Activated T-cell treated with anti-CD3 and anti-CD28 coated beads, Interleukin-2, amount 50 U/mL, for 72 hours (primary cell): ENCODE data around the gene PRDM10. TPM values are rescaled to one million over a fixed set of nuclear protein-coding genes. Genes with fewer than 3 reads are reported as not detected.

ENCODE experiments used
- ATAC-seq, 2 donors: fragments of 150-1000 bp; cut with Tn5 transposase; replicated peaks in 1 of 2; 2 replicates each; pipeline ENCODE4 v1.10.0; 2021; ENCODE audit warnings: moderate library complexity in 2 of 2, mild to moderate bottlenecking in 1 of 2
- DNase-seq, 2 donors: peaks; one replicate each; pipeline ENCODE4 v3.0.0; 2021 to 2022; ENCODE audit warnings: mixed read lengths in 1 of 2
- H3K27ac Mint-ChIP-seq: one replicate; pipeline ENCODE4 v1.8.0; 2022; ENCODE audit warnings: mild to moderate bottlenecking, moderate library complexity, mixed read lengths
- H3K27me3 Mint-ChIP-seq: one replicate; pipeline ENCODE4 v1.8.0; 2022; ENCODE audit warnings: low read depth, mixed read lengths
- H3K36me3 Mint-ChIP-seq, 2 donors: one replicate each; pipeline ENCODE4 v1.8.0; 2022; ENCODE audit warnings: mixed read lengths in 2 of 2, mild to moderate bottlenecking in 1 of 2; ENCODE audit not compliant: insufficient read depth in 2 of 2
- H3K4me1 Mint-ChIP-seq: one replicate; pipeline ENCODE4 v1.8.0; 2022; ENCODE audit warnings: low read depth, mixed read lengths
- H3K4me3 Mint-ChIP-seq, 2 donors: one replicate each; pipeline ENCODE4 v1.8.0; 2022; ENCODE audit warnings: mild to moderate bottlenecking in 2 of 2, mixed read lengths in 2 of 2, moderate library complexity in 2 of 2
- H3K9me3 Mint-ChIP-seq, 2 donors: one replicate each; pipeline ENCODE4 v1.8.0; 2022; ENCODE audit warnings: mixed read lengths in 2 of 2
- total RNA-seq, 2 donors: library from RNA; stranded (reverse); gene quantifications; one replicate each; pipeline ENCODE4 v1.2.3, GENCODE V29; 2022

Gene PRDM10, protein sequence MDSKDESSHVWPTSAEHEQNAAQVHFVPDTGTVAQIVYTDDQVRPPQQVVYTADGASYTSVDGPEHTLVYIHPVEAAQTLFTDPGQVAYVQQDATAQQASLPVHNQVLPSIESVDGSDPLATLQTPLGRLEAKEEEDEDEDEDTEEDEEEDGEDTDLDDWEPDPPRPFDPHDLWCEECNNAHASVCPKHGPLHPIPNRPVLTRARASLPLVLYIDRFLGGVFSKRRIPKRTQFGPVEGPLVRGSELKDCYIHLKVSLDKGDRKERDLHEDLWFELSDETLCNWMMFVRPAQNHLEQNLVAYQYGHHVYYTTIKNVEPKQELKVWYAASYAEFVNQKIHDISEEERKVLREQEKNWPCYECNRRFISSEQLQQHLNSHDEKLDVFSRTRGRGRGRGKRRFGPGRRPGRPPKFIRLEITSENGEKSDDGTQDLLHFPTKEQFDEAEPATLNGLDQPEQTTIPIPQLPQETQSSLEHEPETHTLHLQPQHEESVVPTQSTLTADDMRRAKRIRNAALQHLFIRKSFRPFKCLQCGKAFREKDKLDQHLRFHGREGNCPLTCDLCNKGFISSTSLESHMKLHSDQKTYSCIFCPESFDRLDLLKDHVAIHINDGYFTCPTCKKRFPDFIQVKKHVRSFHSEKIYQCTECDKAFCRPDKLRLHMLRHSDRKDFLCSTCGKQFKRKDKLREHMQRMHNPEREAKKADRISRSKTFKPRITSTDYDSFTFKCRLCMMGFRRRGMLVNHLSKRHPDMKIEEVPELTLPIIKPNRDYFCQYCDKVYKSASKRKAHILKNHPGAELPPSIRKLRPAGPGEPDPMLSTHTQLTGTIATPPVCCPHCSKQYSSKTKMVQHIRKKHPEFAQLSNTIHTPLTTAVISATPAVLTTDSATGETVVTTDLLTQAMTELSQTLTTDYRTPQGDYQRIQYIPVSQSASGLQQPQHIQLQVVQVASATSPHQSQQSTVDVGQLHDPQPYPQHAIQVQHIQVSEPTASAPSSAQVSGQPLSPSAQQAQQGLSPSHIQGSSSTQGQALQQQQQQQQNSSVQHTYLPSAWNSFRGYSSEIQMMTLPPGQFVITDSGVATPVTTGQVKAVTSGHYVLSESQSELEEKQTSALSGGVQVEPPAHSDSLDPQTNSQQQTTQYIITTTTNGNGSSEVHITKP
- 1 to 10 TPM; 5.4 to 5.5 TPM for total RNA-seq

DNA sequence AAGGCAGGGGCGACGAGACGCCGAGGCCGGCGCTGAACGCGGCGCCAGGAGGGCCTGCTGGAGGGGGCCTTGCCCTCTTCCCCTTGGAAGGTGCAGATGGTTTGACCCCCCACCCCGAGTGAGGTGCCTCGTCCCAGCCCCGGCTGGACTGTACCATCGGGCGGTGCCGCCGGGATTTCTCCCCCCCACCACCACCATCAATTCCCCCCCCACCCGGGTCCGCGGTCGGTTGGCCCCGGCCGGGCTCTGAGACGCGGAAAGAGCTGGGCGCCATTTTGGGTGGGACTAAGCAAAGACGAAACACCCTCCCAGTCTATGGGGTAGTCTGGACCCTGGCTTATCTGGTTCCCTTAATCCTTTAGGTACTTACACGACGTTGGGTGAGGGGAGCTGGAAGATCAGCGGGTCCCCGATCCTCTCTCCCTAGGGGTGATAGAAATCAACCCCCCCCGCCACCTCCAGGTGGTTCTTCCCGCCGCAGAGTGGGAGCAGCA is at the start of gene PRDM10:
Gene PRDM10 (minus strand): TSS at position 484 of the 494 bp plus-strand sequence. CDS start 41,871 bp downstream, outside the sequence.
- Mint-ChIP-seq H3K4me3 (peak within 1 kb of the TSS; percentile 96 to 99), H3K27ac (peak within 1 kb of the TSS; percentile 99), H3K4me1 (peaks cover 28% of the 10 kb centered on the region), H3K27me3 (no peaks in the 10 kb centered on the region), H3K36me3 (peaks cover 2 to 5% of the 10 kb centered on the region in 2 donors), H3K9me3 (no peaks in the 10 kb centered on the region)
- peak; percentile 95 for DNase-seq
- peak; percentile 72 for ATAC-seq

DNA sequence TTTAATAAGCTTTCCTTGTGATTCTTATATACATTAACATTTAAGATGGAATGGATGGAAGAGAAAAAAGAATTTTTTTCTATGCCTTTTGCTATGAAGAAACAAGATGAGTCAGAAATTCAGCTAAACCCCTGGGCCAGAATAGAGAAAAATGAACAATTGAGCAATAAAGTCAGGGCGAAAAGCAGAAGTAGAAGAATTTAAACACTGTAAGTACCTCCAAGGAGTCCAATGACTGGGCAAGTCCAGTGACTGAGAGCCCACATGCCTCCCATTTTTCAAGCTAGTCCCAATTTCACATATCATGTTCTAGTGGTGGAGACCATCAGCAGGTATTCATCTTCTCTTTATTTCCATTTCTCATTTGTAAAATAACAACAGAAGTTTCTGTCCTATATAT is 48.4 kb upstream of the PRDM10 start:
- peaks cover 10% of the 10 kb centered on the region for H3K27me3 Mint-ChIP-seq
- H3K27ac Mint-ChIP-seq: no peak overlapping the region
- DNase-seq (no peak), ATAC-seq (no peak)
- no peaks in the 10 kb centered on the region for H3K36me3 Mint-ChIP-seq
- H3K9me3 Mint-ChIP-seq: no peaks in the 10 kb centered on the region
- H3K4me1 Mint-ChIP-seq: no peaks in the 10 kb centered on the region
- H3K4me3 Mint-ChIP-seq: no peak overlapping the region

DNA sequence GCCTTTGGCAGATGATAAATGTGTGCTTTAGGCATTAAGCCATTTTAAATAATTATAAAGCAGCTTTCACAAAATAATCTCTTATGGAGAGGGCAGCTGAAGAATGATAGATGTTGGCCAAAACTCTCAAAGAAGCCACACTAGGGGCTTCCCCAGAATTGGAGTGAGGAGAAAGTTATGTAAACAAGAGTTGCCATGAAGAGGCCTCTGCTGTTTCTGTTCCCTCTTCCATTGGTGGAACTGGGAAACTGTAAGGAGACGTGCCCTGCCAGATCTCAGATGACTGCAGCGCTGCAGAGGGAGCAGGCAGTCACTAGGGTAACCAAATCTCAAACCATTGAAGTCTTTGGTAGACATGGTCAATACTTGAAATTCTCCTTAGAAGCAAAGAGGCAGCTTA is 47.6 kb upstream of the PRDM10 start:
- no peak for ATAC-seq
- no peaks in the 10 kb centered on the region for H3K4me1 Mint-ChIP-seq

DNA sequence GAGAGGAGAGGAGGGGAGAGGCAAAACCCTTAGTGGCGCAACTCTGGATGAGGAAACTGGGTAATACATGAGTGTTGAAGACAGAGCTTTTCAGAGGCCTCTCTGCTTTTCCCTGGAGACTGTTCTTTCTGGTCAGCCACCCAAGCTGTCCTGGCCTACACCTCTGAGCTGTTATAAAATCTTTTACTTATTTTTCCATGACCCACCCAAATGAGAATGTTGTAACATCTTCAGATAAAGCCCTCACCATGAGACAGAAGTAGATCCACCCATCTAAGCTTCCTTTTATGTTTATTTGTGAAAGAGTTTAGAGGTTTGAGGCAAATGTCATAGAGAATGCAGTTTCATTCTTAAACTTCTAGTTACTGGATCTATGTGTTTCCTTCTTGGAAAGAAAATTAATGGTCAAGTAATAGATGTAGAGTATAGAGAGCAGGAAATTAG is 46.7 kb upstream of the PRDM10 start:
- H3K36me3 Mint-ChIP-seq: no peaks in the 10 kb centered on the region
- no peaks in the 10 kb centered on the region for H3K4me1 Mint-ChIP-seq
- peaks cover 10% of the 10 kb centered on the region for H3K27me3 Mint-ChIP-seq
- ATAC-seq: no peak
- H3K4me3 Mint-ChIP-seq: no peak overlapping the region
- H3K9me3 Mint-ChIP-seq: no peaks in the 10 kb centered on the region
- no peak overlapping the region for H3K27ac Mint-ChIP-seq
- no peak for DNase-seq

More for the DNA sequence above, 47.6 kb upstream of the PRDM10 start:
- DNase-seq: no peak
- H3K36me3 Mint-ChIP-seq: no peaks in the 10 kb centered on the region
- H3K9me3 Mint-ChIP-seq: no peaks in the 10 kb centered on the region
- peaks cover 10% of the 10 kb centered on the region for H3K27me3 Mint-ChIP-seq
- no peak overlapping the region for H3K4me3 Mint-ChIP-seq
- H3K27ac Mint-ChIP-seq: no peak overlapping the region

DNA sequence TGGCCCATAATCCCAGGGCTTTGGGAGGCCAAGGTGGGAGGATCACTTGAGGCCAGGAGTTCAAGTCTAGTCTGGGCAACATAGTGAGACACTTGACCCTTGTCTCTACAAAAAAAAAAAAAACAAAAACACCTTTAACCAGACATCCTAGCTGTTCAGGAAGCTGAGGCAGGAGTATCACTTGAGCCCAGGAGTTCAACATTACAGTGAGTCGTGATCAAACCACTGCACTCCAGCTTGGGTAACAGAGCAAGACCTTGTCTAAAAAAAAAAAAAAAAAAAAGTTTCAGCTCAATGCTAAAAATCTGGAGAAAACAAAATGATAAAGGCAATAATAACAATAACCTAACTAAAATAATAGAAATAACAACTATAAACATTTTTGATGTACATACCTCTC is 44.5 kb upstream of the PRDM10 start:
- Mint-ChIP-seq H3K27ac (no peak overlapping the region), H3K4me3 (no peak overlapping the region), H3K4me1 (no peaks in the 10 kb centered on the region), H3K27me3 (peaks cover 17% of the 10 kb centered on the region), H3K9me3 (no peaks in the 10 kb centered on the region), H3K36me3 (no peaks in the 10 kb centered on the region)
- no peak for DNase-seq
- no peak for ATAC-seq

DNA sequence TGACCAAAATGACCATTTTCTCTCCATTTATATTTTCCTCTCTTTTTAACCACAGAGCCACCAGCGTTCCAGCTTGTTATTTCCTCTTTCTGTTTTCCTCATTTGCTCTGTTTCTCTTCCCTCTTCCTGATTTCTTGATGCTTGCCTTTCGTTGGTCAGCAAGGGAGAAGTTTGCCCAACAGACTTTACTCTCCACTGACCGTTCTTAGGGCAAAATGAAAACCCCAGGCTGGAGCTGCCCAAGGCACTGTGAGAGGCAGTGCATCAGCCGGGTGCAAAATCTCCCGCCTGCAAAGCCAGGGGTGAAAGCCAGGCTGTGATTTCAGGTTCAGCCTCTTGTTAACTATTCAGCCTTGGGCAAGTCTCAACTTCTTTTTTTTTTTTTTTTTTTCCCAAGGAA is 40.9 kb upstream of the PRDM10 start:
- ATAC-seq (no peak), DNase-seq (no peak)
- no peaks in the 10 kb centered on the region for H3K9me3 Mint-ChIP-seq
- no peaks in the 10 kb centered on the region for H3K36me3 Mint-ChIP-seq
- H3K4me3 Mint-ChIP-seq: no peak overlapping the region
- H3K27me3 Mint-ChIP-seq: peaks cover 11% of the 10 kb centered on the region
- no peaks in the 10 kb centered on the region for H3K4me1 Mint-ChIP-seq
- H3K27ac Mint-ChIP-seq: no peak overlapping the region

DNA sequence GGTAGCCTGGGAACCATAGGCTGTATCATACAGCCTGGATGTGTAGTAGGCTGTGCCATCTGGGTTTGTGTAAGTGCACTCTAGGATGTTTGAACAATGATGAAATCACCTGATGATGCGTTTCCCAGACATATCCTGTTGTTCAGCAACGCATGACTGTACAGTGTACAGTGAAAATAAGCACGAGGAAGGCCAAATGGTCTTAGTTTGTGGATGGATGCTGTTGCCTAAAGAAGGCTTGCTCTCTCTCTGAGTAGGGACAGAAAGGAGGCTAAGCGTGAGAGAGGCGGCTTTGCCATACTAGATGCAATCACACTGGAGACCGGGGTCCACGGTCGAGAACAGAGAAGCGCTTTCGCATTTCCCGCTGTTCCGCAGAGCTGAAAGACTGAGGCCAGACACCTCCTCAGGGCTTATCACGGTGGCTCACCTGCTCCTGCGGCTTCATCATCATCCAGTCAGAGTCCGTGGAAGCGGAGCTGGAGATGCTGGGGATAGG is 39.5 kb upstream of the PRDM10 start:
- Mint-ChIP-seq H3K9me3 (no peaks in the 10 kb centered on the region), H3K27me3 (peaks cover 11% of the 10 kb centered on the region), H3K4me3 (no peak overlapping the region), H3K4me1 (no peaks in the 10 kb centered on the region), H3K36me3 (no peaks in the 10 kb centered on the region), H3K27ac (no peak overlapping the region)
- peak in 1 of 2 donors; percentile 56 for ATAC-seq
- DNase-seq: no peak

DNA sequence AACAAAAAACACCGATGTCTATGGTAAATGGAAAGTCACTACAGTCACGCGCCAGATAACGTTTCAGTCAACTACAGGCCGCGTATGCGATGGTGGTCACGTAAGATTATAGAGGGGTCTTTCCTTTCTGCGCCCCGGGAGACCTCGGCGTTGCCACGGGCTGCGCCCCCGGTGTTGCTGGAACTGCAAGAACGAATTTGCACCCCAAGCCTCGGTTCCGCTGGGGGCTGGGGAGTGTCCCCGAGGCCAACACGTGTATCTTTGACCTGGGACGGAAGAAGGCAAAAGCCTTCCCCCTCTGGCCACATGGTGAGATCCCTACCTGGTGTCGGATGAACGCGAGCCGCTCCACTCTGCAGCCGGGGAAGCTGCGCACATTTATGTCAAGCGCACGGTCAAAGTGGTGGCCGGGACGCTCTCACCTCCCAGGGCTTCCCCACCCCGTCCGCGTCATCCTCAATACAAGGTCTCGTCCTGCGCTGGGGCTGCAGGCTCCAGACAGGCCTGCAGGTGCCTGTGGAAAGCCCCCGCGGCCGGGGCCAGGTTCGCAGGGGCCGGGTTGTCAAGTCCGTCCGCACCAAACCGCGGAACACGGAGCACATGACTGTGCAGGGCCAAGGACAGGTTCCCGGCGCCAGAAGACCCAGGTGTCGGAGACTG is 37.8 kb upstream of the PRDM10 start:
- Mint-ChIP-seq H3K27me3 (peaks cover 11% of the 10 kb centered on the region), H3K36me3 (no peaks in the 10 kb centered on the region), H3K4me3 (no peak overlapping the region), H3K4me1 (no peaks in the 10 kb centered on the region), H3K27ac (no peak overlapping the region), H3K9me3 (no peaks in the 10 kb centered on the region)
- DNase-seq (no peak), ATAC-seq (no peak)

DNA sequence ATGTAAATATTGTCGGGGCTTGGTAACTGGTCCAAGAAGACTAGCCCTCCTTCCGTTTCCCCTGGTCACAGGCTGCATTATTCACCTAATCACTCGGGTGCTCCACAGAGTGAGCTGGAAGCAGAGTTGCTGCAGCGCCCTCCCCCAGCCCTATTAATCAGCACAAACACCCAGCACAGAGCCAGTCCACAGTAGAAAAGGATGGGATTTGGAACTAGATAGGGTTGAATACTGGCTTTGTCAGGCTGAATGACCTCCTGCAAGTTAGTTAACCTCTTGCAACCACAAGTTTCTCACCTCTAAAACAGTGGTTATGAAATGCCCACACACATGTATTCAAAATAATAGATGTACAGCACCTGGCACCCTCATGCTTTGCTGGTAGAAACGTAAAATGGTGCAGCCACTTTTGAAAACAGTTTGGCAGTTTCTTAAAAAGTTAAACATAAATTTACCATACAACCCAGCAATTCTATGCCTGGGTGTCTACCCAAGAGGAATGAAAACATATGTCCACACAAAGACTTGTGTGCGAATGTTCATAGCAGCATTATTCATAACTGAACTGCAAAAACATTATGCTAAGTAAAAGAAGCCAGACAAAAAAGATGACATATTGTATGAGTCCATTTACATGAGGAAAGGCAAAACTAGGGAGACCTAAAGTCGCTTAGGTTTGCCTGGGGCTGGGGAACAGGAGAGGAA is 35.4 kb upstream of the PRDM10 start:
- Mint-ChIP-seq H3K4me3 (no peak overlapping the region), H3K36me3 (no peaks in the 10 kb centered on the region), H3K9me3 (no peaks in the 10 kb centered on the region), H3K4me1 (no peaks in the 10 kb centered on the region), H3K27ac (no peak overlapping the region), H3K27me3 (peaks cover 3% of the 10 kb centered on the region)
- no peak for DNase-seq
- no peak for ATAC-seq

DNA sequence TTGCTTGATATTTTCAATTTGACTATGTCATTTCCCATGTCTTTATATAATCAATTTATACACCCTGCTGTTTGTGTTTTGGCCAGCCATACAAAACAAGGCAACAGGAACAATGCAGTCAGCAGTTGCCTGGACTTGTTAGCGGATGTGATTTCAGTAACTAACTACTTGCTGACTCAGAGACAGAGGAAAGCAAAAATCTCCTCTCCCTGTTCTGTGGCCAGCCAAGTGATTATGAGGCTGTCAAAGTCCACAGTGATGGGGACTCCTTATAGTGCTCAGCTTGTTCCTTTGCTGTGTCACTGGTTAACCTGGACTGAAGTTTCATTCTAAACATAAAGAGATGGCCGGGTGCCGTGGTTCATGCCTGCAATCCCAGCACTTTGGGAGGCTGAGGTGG is 34.4 kb upstream of the PRDM10 start:
- Mint-ChIP-seq H3K4me1 (no peaks in the 10 kb centered on the region), H3K27ac (no peak overlapping the region), H3K4me3 (no peak overlapping the region), H3K9me3 (no peaks in the 10 kb centered on the region), H3K36me3 (no peaks in the 10 kb centered on the region), H3K27me3 (no peaks in the 10 kb centered on the region)
- ATAC-seq: no peak
- no peak for DNase-seq

DNA sequence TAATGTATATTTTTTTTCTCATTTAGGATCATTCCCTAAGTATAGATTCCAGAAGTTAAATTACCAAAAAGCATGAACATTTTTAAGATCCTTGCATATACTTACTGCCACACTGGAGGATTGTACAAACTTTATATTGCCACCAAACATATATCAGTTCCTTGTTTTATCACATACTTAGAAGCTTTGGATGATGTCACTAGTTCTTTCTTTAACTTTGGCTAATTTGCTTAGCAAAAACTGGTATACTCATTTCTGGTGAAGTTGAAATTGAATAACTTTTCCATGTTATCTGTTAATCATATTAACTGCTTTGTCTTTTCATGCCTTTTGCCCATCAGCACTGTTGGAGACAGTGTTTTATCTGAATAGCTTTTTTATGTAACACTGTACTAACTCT is 31.6 kb upstream of the PRDM10 start:
- Mint-ChIP-seq H3K36me3 (no peaks in the 10 kb centered on the region), H3K9me3 (no peaks in the 10 kb centered on the region), H3K27me3 (no peaks in the 10 kb centered on the region), H3K4me1 (no peaks in the 10 kb centered on the region), H3K4me3 (no peak overlapping the region), H3K27ac (no peak overlapping the region)
- ATAC-seq: no peak
- DNase-seq: no peak

DNA sequence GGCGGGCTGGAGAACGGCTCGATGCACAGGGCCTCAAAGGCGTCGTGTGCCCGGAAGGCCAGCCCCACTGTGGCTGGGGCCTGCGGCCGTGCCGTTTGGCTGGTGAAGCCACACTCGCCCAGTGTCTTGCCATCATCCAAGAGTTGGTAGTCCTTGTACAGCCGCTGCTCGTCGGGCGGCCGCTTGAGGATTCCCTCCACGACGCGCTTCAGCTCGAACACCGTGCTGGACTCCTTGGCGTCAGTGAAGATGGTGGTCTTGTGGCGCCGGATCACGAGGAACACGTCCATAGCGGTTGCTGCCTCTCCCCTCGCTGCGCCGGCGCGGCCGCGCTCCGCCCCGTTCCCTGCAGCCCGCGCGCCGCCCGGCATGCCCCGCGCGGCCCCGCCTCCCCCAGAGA is 30.3 kb upstream of the PRDM10 start:
- Mint-ChIP-seq H3K27me3 (no peaks in the 10 kb centered on the region), H3K4me3 (no peak overlapping the region), H3K9me3 (no peaks in the 10 kb centered on the region), H3K4me1 (no peaks in the 10 kb centered on the region), H3K27ac (no peak overlapping the region), H3K36me3 (no peaks in the 10 kb centered on the region)
- ATAC-seq (no peak), DNase-seq (no peak)
